ENCODE results near the gene SLC19A1.

SLC19A1 gene

DNA sequence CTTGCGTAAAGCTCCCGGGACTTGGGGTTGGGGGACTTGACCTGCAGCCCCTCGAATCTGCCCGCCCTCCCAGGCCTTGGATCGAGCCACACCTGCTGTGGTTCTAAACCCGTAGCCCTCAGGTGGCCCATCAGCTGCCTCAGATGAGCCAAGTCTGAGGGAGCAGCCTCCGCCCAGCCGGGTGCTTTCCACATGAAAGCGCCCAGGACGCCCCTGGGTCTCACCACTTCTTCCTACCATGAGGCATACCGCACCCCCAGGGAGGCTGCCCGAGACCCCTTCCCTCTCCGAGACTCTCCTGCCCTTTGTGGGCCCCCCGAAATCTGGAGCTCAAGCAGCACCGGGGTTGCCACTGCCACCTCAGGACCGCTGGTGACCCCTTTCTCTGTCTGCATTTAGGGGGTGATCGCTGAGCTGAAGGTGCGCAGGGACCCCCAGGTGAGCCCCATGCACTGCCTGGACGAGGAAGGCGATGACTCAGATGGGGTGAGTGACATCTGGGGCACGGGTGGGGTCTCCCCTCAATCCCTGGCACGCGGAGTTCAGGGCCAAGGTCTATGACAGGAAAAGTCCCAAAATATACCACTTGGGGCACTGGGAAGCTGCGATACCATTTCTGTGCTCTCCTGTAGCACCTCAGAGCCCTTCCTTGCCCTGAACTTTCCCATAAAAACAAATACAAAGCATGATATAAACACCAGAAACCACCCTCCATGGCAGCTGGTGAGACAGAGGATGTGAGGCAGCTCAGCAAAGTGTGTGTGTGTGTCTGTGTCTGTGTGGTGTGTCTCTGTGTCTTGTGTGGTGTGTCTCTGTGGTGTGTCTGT is 68.5 kb downstream of the SLC19A1 start:
- Histone ChIP-seq H3K4me3 (replicated peaks; ENCODE audit: insufficient read depth, low read length) (no peak overlapping the region), H3K27ac (replicated peaks) (no peak overlapping the region), H3K27me3 (ENCODE audit: insufficient read depth, poor library complexity, severe bottlenecking) (no peaks in the 10 kb centered on the region)
- TF ChIP-seq, protein P1, sequence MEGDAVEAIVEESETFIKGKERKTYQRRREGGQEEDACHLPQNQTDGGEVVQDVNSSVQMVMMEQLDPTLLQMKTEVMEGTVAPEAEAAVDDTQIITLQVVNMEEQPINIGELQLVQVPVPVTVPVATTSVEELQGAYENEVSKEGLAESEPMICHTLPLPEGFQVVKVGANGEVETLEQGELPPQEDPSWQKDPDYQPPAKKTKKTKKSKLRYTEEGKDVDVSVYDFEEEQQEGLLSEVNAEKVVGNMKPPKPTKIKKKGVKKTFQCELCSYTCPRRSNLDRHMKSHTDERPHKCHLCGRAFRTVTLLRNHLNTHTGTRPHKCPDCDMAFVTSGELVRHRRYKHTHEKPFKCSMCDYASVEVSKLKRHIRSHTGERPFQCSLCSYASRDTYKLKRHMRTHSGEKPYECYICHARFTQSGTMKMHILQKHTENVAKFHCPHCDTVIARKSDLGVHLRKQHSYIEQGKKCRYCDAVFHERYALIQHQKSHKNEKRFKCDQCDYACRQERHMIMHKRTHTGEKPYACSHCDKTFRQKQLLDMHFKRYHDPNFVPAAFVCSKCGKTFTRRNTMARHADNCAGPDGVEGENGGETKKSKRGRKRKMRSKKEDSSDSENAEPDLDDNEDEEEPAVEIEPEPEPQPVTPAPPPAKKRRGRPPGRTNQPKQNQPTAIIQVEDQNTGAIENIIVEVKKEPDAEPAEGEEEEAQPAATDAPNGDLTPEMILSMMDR (IDR thresholded peaks at IDR 0.05; ENCODE audit: insufficient read depth, low read length): no peak
- no peak for TF ChIP-seq POLR2AphosphoS5 (IDR thresholded peaks at IDR 0.05; ENCODE audit: low read depth)
- DNase-seq (ENCODE audit: low read depth in 1 of 2, low spot score in 1 of 2): no peak

DNA sequence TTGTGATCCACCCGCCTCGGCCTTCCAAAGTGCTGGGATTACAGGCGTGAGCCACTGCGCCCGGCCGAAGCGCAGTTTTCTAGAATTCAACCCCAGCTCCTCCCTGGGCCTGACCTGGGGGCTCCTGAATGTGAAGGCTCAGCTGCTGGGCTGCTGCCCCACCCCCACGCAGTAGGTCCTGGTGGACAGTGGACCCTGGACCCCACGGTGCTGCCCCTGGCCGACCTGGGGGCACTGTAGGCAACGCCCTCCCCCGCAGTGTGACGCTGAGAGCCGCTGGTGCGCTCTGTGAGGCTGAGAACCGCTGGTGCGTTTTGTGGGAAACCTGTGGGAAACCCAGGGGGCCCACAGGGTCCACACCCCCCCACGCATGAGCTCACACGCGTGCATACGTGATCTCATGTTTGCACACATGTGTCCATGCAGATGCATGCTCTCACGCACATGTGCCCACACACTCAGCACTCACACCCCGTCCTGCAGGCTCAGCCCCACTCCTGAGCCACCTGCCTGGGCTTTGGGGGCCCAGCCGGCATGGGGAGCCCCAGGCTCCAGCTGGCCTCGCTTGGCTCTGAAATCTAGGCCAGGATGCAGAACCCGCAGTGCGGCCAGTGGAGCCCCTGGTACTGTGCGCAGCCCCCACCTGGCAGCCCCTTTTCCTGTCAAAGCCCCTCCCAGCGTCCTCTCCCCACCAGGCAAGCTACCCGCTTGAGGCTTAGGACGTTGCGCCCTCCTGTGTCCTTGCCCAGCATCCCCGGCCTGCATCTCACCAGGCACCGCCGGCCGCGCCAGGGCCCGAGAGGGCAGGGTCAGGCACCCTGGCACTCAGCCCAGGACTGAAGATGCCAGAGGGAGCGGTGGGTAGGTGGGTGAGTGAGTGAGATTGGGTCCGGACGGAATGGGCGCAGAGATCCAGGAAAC is 69.5 kb downstream of the SLC19A1 start:
- Histone ChIP-seq H3K27me3 (ENCODE audit: insufficient read depth, poor library complexity, severe bottlenecking) (no peaks in the 10 kb centered on the region), H3K27ac (replicated peaks) (no peak overlapping the region), H3K4me3 (replicated peaks; ENCODE audit: insufficient read depth, low read length) (no peak overlapping the region)
- TF ChIP-seq, protein P1 (IDR thresholded peaks at IDR 0.05; ENCODE audit: insufficient read depth, low read length): no peak
- TF ChIP-seq SPI1 (IDR thresholded peaks at IDR 0.05; ENCODE audit: borderline replicate concordance, low read depth) (no peak), POLR2AphosphoS5 (IDR thresholded peaks at IDR 0.05; ENCODE audit: low read depth) (no peak), GABPA (IDR thresholded peaks at IDR 0.05; ENCODE audit: low read depth) (no peak)
- TF ChIP-seq, protein P2, sequence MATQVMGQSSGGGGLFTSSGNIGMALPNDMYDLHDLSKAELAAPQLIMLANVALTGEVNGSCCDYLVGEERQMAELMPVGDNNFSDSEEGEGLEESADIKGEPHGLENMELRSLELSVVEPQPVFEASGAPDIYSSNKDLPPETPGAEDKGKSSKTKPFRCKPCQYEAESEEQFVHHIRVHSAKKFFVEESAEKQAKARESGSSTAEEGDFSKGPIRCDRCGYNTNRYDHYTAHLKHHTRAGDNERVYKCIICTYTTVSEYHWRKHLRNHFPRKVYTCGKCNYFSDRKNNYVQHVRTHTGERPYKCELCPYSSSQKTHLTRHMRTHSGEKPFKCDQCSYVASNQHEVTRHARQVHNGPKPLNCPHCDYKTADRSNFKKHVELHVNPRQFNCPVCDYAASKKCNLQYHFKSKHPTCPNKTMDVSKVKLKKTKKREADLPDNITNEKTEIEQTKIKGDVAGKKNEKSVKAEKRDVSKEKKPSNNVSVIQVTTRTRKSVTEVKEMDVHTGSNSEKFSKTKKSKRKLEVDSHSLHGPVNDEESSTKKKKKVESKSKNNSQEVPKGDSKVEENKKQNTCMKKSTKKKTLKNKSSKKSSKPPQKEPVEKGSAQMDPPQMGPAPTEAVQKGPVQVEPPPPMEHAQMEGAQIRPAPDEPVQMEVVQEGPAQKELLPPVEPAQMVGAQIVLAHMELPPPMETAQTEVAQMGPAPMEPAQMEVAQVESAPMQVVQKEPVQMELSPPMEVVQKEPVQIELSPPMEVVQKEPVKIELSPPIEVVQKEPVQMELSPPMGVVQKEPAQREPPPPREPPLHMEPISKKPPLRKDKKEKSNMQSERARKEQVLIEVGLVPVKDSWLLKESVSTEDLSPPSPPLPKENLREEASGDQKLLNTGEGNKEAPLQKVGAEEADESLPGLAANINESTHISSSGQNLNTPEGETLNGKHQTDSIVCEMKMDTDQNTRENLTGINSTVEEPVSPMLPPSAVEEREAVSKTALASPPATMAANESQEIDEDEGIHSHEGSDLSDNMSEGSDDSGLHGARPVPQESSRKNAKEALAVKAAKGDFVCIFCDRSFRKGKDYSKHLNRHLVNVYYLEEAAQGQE (IDR thresholded peaks at IDR 0.05; ENCODE audit: insufficient replicate concordance, low read depth): no peak
- no peak for DNase-seq (ENCODE audit: low read depth in 1 of 2, low spot score in 1 of 2)

DNA sequence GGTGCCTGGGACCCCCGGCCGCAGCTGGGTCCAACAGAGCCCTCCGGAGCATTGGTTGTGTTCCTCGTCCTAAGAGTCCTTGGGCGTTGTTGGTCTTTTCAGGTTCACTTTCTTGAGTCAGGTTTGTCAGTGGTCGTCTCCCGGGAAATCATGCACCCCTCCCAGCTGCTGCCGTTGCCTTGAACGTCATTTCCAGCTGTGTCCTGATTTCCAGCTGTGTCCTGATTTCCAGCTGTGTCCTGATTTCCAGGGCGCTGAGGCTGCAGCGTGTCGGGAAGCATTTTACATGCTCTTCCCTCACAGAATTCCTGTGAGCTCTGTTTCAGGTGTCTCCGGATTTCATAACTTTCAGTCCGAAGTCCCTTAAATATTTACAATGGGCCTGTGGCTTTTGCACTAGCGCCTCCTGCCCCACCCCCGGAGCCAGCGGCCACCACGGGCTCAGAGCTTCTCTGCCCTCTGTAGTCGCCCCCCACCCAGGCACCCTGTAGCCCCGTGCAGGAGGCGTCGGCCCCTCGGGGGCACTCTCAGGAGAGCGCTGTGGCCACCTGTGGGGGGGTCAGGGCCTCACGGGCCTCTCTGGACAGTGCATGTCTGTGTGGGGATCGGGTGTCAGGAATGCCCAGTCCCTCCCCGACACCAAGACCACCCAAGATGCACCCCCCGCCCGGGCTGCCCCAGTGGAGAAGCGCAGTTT is 70.6 kb downstream of the SLC19A1 start:
- no peaks in the 10 kb centered on the region for H3K27me3 ChIP-seq (ENCODE audit: insufficient read depth, poor library complexity, severe bottlenecking)
- DNase-seq (ENCODE audit: low read depth in 1 of 2, low spot score in 1 of 2): no peak
- H3K27ac ChIP-seq (replicated peaks): no peak overlapping the region
- no peak for TF ChIP-seq GABPA (IDR thresholded peaks at IDR 0.05; ENCODE audit: low read depth)
- no peak overlapping the region for H3K4me3 ChIP-seq (replicated peaks; ENCODE audit: insufficient read depth, low read length)

DNA sequence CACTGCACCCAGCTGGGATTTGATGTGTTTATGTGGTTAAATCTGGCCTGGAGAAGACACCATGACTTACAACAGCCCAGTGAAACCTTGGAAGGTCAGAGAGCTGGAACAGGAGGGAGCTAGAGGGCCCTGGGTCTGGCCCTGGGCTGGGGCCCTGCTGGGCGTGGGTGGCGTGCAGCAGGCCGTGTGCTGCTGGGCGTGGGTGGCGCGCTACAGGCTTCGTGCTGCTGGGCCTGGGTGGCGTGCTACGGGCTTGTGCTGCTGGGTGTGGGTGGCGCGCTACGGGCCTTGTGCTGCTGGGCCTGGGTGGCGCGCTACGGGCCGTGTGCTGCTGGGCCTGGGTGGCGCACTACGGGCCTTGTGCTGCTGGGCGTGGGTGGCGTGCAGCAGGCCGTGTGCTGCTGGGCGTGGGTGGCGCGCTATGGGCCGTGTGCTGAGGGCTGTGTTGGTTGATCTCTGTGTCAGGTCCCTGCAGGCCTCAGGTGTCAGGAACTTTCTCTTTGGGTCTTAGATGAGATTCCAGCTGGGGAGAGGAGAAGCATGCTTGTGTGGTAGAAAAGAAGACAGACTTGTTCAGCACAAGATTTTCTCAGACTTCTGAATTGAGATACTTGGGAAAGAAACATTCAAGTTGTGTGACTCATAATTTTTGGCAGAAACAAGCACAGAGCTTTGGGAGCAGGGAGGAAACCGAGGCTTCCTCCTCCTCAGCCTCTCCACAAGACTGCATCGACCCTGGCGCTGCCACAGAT is 71.3 kb downstream of the SLC19A1 start:
- H3K27me3 ChIP-seq (ENCODE audit: insufficient read depth, poor library complexity, severe bottlenecking): no peaks in the 10 kb centered on the region
- H3K4me3 ChIP-seq (replicated peaks; ENCODE audit: insufficient read depth, low read length): no peak overlapping the region
- no peak for TF ChIP-seq SPI1 (IDR thresholded peaks at IDR 0.05; ENCODE audit: borderline replicate concordance, low read depth)
- TF ChIP-seq POLR2AphosphoS5 (IDR thresholded peaks at IDR 0.05; ENCODE audit: low read depth): no peak
- no peak for DNase-seq (ENCODE audit: low read depth in 1 of 2, low spot score in 1 of 2)
- H3K27ac ChIP-seq (replicated peaks): no peak overlapping the region

DNA sequence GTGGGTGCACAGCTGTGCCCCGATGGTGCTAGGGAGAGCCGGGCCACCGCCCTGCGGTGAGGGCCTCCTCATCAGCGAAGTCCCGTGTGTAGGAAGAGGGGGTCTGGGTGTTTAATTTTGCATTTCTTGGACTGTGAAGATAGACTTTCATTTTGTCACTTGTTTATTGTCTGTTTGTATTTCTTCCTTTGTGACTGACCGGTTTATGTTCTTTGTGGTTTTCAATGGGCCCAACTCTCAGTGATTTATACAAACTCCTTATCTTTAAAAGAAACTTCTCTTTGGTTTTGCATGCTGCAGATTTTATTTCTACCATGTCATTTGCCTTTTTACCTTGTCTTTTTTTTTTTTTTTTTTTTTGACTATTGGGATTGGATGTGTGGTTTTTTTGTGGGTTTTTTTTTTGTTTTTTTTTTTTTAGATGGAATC is 72.1 kb downstream of the SLC19A1 start:
- no peaks in the 10 kb centered on the region for H3K27me3 ChIP-seq (ENCODE audit: insufficient read depth, poor library complexity, severe bottlenecking)

More for the DNA sequence above, 72.1 kb downstream of the SLC19A1 start:
- DNase-seq (ENCODE audit: low read depth in 1 of 2, low spot score in 1 of 2): no peak
- no peak overlapping the region for H3K4me3 ChIP-seq (replicated peaks; ENCODE audit: insufficient read depth, low read length)
- H3K27ac ChIP-seq (replicated peaks): no peak overlapping the region
- TF ChIP-seq GABPA (IDR thresholded peaks at IDR 0.05; ENCODE audit: low read depth): no peak
- no peak for TF ChIP-seq POLR2AphosphoS5 (IDR thresholded peaks at IDR 0.05; ENCODE audit: low read depth)
- TF ChIP-seq SPI1 (IDR thresholded peaks at IDR 0.05; ENCODE audit: borderline replicate concordance, low read depth): no peak
- TF ChIP-seq, protein P1 (IDR thresholded peaks at IDR 0.05; ENCODE audit: insufficient read depth, low read length): no peak
- TF ChIP-seq, protein P2 (IDR thresholded peaks at IDR 0.05; ENCODE audit: insufficient replicate concordance, low read depth): no peak

All from HL-60 (cell line).